NK-92 (cell line): ENCODE measurements around the gene TECPR1.

Experiments
- DNase-seq: peaks from one replicate; lab custom pipeline; 2025; ENCODE audit not compliant: unreplicated experiment; lab: John Stamatoyannopoulos, UW

Gene TECPR1

DNA sequence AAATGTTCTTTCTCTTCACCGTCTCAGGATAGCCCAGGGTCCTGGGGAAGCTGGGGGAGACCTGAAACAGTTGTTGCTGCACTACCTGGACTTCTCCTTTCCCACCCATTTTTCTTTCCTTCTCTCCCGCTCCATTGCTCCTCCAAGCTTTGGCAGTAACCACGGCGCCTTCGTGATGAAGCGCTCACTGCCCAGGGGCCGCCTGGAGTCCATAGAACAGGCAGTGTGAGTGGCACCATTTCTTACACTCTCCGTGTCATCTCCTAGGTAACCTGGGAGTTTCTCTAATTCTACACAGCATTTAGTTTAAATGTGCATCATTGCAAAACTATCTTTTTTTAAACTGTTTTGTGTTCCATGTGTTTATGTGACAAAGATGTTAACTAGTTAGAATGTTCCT lies 81.1 kb downstream of the TECPR1 start:
- no peak for DNase-seq

DNA sequence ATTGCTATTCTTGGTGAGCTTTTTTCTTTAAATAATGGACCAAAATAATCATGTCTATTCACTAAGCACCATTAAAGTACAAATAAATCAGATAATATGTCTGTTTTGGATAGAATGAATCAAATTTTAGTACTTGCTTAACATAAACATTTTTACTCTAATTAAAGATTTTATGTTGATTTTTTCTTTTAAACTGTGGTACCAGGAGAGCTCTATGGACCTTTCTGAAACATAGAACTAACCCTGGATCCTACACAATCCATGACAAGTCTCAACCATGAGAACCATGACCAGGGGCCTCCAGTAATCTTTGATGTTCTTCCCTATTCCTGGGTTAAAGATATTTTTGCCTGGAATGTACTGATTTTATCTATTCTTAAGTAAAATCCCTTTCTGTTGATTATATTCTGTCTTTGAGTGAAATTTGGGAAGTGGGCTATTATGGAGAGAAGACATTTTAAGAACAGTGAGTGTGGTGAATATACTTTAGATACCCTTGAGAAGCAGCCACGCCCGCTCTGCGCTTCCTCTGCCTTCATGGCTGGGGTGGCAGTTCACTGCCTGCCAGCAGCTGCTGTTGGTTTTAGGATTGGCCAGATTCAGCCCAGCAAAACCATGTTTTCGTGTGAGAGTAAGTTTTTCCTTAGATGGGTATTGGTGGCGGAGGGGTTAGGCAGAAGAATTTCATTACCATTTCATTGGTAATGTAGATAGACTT lies 83.0 kb downstream of the TECPR1 start:
- DNase-seq, result no peak

DNA sequence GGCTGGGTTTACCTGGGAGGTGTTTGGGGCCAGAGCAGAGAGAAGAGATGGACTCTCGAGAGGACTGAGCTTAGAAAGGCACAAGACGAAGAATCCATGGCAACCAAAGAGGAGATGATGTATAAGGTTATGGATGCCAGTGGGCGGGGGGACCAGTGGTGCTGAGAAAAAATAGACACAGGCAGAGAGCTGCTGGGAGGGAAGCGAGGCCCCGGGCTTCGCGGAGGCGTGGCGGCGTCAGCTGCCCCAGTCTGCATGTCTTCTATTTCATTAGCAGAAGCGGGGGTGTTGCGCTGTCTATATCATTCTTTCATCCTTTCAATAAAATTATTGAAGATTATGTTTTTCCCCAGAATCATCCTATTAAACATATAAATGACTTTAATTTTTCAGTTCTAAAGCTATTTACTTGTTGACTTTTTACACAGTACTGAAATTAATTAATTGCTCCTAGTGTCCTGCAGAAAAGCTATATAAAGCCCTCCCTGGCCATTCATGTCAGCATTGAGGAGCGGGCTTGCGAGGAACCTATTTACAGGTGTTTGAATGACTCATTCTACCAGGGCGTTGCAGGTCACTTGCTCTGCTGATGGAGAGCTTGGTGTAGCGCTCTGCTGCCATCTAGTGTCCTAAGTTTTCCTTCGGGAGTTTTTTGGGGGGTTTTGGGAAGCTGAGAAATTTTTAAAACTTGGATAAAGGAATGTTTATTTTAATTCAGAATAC lies 83.7 kb downstream of the TECPR1 start:
- no peak for DNase-seq

DNA sequence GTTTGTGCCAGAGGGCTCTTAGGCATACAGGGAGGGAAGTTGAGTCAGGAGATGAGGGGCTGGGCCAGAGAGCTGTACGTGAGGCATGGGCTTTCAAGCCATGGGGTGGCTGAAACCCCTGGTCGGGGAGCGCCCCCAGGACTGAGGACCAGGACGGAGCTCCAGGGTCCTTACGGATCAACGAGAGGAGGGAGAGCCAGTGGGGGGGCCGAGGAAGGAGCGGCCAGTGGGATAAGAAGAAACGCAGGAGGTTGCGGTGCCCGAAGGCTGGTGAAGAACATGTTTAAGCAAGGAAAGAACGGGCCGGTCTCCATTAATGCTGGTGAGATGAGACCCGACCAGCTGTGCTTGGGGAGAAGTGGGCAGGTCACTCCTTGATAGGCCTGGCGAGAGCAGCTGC lies 84.4 kb downstream of the TECPR1 start:
- no peak for DNase-seq

DNA sequence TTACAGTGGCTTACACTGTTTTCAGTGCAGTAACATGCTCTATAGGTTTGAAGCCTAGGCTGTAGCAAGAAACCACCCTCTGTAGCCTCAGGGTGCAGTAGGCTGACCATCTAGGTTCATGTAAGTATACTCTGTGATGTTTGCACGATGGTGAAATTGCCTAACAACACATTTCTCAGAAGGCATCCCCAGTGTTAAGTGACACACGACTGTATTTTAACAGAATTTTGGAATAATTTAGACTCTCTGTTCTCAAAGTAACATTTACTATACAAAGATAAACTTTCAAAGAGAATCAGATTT lies 85.4 kb downstream of the TECPR1 start:
- DNase-seq, result no peak

DNA sequence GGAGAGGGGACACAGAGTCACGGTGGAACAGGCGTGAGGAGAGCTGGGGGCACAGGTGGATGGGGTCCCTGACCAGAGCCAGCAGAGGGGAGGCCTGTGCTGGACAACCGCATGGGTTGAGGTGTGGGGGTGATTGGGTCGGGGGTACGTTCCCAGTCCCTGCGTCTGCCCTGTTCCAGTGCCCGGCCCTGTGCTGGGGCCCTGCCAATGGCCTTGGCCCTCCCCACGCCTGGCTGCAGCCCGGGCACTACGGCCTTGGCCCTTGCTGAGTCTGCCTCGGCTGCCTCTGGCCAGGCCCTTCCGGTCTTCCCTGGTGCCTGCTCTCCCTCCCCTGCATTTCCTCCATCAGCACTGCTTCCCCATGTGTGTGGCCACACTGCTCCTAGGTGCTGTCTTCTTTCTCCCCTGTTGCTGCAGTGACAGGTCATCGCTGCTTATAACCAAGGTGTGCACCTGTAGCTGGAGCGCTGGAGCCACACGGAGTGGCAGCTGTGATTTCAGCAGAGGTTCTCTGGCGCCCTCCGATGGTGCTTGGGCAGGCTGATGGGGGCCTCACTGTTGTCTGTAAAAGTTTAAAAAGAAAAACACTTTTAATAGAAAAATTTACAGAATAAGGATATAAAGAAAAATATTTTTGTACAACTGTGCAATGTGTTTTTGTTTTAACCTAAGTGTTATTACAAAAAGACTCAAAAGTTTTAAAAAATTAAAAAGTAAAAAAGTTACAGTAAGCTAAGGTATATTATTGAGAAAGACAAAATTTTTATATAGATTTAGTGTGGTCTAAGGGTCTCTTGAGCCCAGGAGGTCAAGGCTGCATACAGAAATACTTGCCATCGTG lies 86.0 kb downstream of the TECPR1 start:
- no peak for DNase-seq
